ENCODE results near the gene P2RY14. TPM values are rescaled to one million over a fixed set of nuclear protein-coding genes. Genes with fewer than 3 reads are reported as not detected.

P2RY14 gene
- total RNA-seq, 1 donor from 2014 or later = 1.6 TPM

DNA sequence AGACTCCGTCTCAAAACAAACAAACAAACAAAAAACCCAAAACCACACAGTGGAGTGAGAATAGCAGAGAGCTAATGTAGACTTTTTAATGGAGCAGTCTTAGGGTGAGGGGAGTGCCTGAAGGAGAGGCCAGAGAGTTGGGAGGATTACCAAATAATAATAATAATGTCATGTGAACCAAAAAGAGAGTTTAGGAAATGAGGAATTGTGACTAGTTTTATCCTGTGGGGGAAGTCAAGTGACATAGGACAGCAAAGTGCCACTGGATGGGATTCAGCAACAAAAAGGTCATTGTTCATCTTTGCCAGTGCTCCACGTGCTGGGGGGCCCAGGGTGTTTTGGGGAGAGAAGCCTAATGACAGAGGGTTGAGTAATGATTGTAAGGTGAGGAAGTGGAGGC lies 25.4 kb upstream of the P2RY14 start:
- no peak overlapping the region for H3K27ac ChIP-seq (ENCODE audit: low read depth, low read length)
- no peak overlapping the region for H3K9ac ChIP-seq (ENCODE audit: low read depth in 1 of 3, low read length in 3 of 3)
- no peaks in the 10 kb centered on the region for H3K27me3 ChIP-seq (ENCODE audit: control insufficient read depth in 3 of 3, insufficient read depth in 3 of 3, low read length in 3 of 3)
- H3K4me1 ChIP-seq (ENCODE audit: control insufficient read depth in 3 of 3, insufficient read depth in 3 of 3, low read length in 3 of 3) = peaks cover 0 to 2% (median 0%) of the 10 kb centered on the region in 3 donors
- H3K36me3 ChIP-seq (ENCODE audit: control insufficient read depth in 3 of 3, insufficient read depth in 3 of 3, low read length in 3 of 3) = no peaks in the 10 kb centered on the region
- no peaks in the 10 kb centered on the region for H3K9me3 ChIP-seq (ENCODE audit: control insufficient read depth in 3 of 3, low read length in 3 of 3)
- no peak overlapping the region for H3K4me3 ChIP-seq (ENCODE audit: low read length in 3 of 3)

DNA sequence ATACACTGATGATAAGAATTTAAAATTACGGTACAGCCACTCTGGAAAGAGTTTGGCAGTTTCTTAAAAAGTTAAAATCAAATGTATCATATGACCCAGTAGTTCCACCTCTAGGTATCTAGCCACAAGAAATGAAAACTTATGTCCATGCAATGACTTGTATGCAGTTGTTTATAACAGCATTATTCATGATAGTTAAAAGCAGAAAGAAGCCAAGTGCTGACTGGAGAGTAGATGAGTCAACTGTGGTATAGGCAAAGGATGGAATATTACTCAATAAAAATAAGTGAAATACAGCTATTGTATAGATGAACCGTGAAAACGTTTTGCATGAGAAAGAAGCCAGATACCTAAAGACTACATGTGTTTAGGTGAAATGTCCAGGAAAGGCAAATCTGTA lies 23.4 kb upstream of the P2RY14 start:
- Histone ChIP-seq H3K9ac (ENCODE audit: low read depth in 1 of 3, low read length in 3 of 3) (no peak overlapping the region), H3K4me3 (ENCODE audit: low read length in 3 of 3) (no peak overlapping the region), H3K27ac (ENCODE audit: low read depth, low read length) (no peak overlapping the region), H3K36me3 (ENCODE audit: control insufficient read depth in 3 of 3, insufficient read depth in 3 of 3, low read length in 3 of 3) (no peaks in the 10 kb centered on the region), H3K4me1 (ENCODE audit: control insufficient read depth in 3 of 3, insufficient read depth in 3 of 3, low read length in 3 of 3) (peaks cover 0 to 2% (median 0%) of the 10 kb centered on the region in 3 donors), H3K9me3 (ENCODE audit: control insufficient read depth in 3 of 3, low read length in 3 of 3) (no peaks in the 10 kb centered on the region), H3K27me3 (ENCODE audit: control insufficient read depth in 3 of 3, insufficient read depth in 3 of 3, low read length in 3 of 3) (no peaks in the 10 kb centered on the region)

DNA sequence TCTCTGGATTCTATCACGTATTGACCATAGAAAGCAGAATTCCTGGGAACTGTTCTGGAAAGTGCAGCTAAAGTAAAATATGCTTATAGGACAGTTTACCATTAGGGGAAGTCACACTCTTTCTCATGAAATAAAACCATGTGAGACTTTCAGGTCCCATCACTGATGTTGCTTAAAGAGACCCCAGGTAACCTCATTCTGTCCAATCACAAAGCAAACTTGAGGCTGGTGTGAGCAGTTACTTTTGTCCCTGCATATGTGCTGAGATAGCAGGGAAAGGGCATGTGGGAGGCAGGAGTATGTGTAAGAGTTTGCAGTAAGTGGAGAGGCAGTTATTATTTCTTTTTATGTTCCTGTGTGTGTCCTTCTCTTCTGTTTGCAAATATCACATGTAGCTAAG lies 22.2 kb upstream of the P2RY14 start:
- Histone ChIP-seq H3K9me3 (ENCODE audit: control insufficient read depth in 3 of 3, low read length in 3 of 3) (no peaks in the 10 kb centered on the region), H3K4me1 (ENCODE audit: control insufficient read depth in 3 of 3, insufficient read depth in 3 of 3, low read length in 3 of 3) (peaks cover 0 to 2% (median 0%) of the 10 kb centered on the region in 3 donors), H3K27ac (ENCODE audit: low read depth, low read length) (no peak overlapping the region), H3K36me3 (ENCODE audit: control insufficient read depth in 3 of 3, insufficient read depth in 3 of 3, low read length in 3 of 3) (no peaks in the 10 kb centered on the region), H3K9ac (ENCODE audit: low read depth in 1 of 3, low read length in 3 of 3) (no peak overlapping the region), H3K4me3 (ENCODE audit: low read length in 3 of 3) (no peak overlapping the region), H3K27me3 (ENCODE audit: control insufficient read depth in 3 of 3, insufficient read depth in 3 of 3, low read length in 3 of 3) (no peaks in the 10 kb centered on the region)

DNA sequence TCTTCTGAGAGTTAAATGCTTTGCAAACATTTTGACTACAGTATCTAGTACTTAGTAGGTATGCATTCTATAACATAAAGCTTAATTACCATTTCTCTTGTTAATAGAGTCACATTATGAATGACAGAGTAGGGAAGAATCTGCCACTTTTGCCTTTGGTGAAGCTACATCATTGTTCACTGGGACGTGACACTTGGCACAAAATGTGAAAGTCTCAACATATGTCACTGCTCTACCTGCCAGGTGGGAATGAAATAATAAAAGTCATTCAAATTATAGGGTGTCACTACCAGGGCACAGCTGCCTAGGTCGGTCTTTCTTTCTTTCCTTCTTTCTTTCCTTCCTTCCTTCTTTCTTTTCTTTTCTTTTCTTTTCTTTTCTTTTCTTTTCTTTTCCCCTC lies 20.7 kb upstream of the P2RY14 start:
- Histone ChIP-seq H3K27me3 (ENCODE audit: control insufficient read depth in 3 of 3, insufficient read depth in 3 of 3, low read length in 3 of 3) (no peaks in the 10 kb centered on the region), H3K9me3 (ENCODE audit: control insufficient read depth in 3 of 3, low read length in 3 of 3) (no peaks in the 10 kb centered on the region), H3K9ac (ENCODE audit: low read depth in 1 of 3, low read length in 3 of 3) (no peak overlapping the region), H3K27ac (ENCODE audit: low read depth, low read length) (no peak overlapping the region), H3K4me1 (ENCODE audit: control insufficient read depth in 3 of 3, insufficient read depth in 3 of 3, low read length in 3 of 3) (no peaks in the 10 kb centered on the region), H3K36me3 (ENCODE audit: control insufficient read depth in 3 of 3, insufficient read depth in 3 of 3, low read length in 3 of 3) (no peaks in the 10 kb centered on the region), H3K4me3 (ENCODE audit: low read length in 3 of 3) (no peak overlapping the region)

DNA sequence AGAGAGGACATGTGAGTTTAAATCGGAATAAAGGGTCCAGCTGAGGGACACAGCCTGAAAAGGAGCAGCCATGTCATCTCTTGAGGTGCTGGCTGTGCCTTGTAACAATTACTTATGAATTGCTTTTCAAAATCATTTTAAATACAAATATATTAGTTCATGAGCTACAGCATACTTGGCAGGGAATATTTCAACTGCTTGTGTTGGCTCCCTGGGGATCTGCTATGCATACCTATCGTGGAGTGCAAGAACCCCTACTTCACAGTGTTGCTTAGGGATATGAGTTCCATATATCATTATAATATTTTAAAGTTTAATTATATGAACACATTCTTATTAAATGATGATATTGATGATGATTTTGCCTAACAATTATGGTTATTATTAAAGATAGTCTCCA lies 19.1 kb upstream of the P2RY14 start:
- Histone ChIP-seq H3K27me3 (ENCODE audit: control insufficient read depth in 3 of 3, insufficient read depth in 3 of 3, low read length in 3 of 3) (no peaks in the 10 kb centered on the region), H3K36me3 (ENCODE audit: control insufficient read depth in 3 of 3, insufficient read depth in 3 of 3, low read length in 3 of 3) (no peaks in the 10 kb centered on the region), H3K4me1 (ENCODE audit: control insufficient read depth in 3 of 3, insufficient read depth in 3 of 3, low read length in 3 of 3) (no peaks in the 10 kb centered on the region), H3K9me3 (ENCODE audit: control insufficient read depth in 3 of 3, low read length in 3 of 3) (no peaks in the 10 kb centered on the region), H3K9ac (ENCODE audit: low read depth in 1 of 3, low read length in 3 of 3) (no peak overlapping the region), H3K4me3 (ENCODE audit: low read length in 3 of 3) (no peak overlapping the region), H3K27ac (ENCODE audit: low read depth, low read length) (no peak overlapping the region)

DNA sequence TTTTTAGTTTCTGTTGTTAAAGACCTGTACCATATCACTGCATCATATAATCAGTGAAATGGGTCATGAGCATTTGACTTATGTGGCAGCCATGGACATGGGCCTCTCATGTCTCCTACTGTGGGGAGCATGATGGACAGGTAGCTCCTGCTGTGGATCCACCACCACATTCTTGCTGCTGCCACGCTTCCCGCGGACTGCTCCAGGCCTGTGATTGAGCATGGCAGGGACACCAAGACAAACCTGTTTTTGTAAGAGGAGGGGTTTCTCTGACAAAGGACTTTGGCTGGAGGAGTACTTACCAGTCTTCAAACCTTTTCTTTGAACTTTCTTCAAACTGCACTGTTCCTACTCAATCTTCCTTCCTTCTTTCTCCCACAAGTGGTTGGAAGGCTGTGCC lies 17.9 kb upstream of the P2RY14 start:
- H3K4me1 ChIP-seq (ENCODE audit: control insufficient read depth in 3 of 3, insufficient read depth in 3 of 3, low read length in 3 of 3) = no peaks in the 10 kb centered on the region
- H3K9ac ChIP-seq (ENCODE audit: low read depth in 1 of 3, low read length in 3 of 3) = no peak overlapping the region
- no peak overlapping the region for H3K27ac ChIP-seq (ENCODE audit: low read depth, low read length)
- no peaks in the 10 kb centered on the region for H3K9me3 ChIP-seq (ENCODE audit: control insufficient read depth in 3 of 3, low read length in 3 of 3)
- no peak overlapping the region for H3K4me3 ChIP-seq (ENCODE audit: low read length in 3 of 3)
- no peaks in the 10 kb centered on the region for H3K27me3 ChIP-seq (ENCODE audit: control insufficient read depth in 3 of 3, insufficient read depth in 3 of 3, low read length in 3 of 3)
- no peaks in the 10 kb centered on the region for H3K36me3 ChIP-seq (ENCODE audit: control insufficient read depth in 3 of 3, insufficient read depth in 3 of 3, low read length in 3 of 3)

DNA sequence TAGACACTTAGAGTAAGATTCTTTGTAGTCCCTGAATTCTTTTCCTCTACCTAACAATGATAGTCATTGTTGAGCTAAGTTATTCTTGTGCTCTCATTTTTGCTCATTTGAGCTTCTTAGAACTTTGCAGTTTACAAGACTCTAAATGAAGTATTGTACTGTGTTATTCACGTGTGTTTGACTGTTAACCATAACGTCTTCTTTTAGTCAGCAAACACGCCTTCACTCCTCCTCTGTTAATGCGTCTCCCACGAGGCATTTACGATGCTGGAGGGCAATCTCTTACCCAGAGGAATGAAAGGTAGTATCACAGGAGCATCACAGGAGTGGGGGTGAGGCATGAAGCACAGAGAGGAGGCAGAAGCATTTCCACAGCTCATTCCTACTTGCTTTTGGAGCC lies 14.8 kb upstream of the P2RY14 start:
- Histone ChIP-seq H3K27ac (ENCODE audit: low read depth, low read length) (no peak overlapping the region), H3K9me3 (ENCODE audit: control insufficient read depth in 3 of 3, low read length in 3 of 3) (no peaks in the 10 kb centered on the region), H3K27me3 (ENCODE audit: control insufficient read depth in 3 of 3, insufficient read depth in 3 of 3, low read length in 3 of 3) (no peaks in the 10 kb centered on the region), H3K4me3 (ENCODE audit: low read length in 3 of 3) (no peak overlapping the region), H3K36me3 (ENCODE audit: control insufficient read depth in 3 of 3, insufficient read depth in 3 of 3, low read length in 3 of 3) (no peaks in the 10 kb centered on the region), H3K9ac (ENCODE audit: low read depth in 1 of 3, low read length in 3 of 3) (no peak overlapping the region), H3K4me1 (ENCODE audit: control insufficient read depth in 3 of 3, insufficient read depth in 3 of 3, low read length in 3 of 3) (no peaks in the 10 kb centered on the region)

DNA sequence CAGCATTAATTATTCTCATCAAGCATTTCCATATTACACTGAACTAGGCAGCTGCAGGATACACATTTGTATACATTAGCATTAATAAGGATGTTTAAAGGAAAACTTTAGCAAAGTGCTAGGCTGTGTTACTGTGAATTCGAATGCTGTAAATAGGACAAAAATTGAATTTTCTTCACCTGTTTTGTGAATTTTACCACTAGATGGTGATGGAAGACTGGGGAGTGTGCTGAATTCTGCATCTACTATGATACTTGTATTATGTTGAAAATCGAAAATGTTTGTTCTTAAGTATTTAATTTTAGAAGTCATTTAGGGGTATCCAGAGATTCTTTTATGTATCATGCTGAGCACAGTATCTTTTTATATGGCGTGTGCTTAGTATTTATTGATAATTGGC lies 12.3 kb upstream of the P2RY14 start:
- no peaks in the 10 kb centered on the region for H3K9me3 ChIP-seq (ENCODE audit: control insufficient read depth in 3 of 3, low read length in 3 of 3)
- H3K4me1 ChIP-seq (ENCODE audit: control insufficient read depth in 3 of 3, insufficient read depth in 3 of 3, low read length in 3 of 3) = no peaks in the 10 kb centered on the region
- H3K36me3 ChIP-seq (ENCODE audit: control insufficient read depth in 3 of 3, insufficient read depth in 3 of 3, low read length in 3 of 3) = no peaks in the 10 kb centered on the region
- H3K4me3 ChIP-seq (ENCODE audit: low read length in 3 of 3) = no peak overlapping the region
- H3K9ac ChIP-seq (ENCODE audit: low read depth in 1 of 3, low read length in 3 of 3) = no peak overlapping the region
- H3K27ac ChIP-seq (ENCODE audit: low read depth, low read length) = no peak overlapping the region
- H3K27me3 ChIP-seq (ENCODE audit: control insufficient read depth in 3 of 3, insufficient read depth in 3 of 3, low read length in 3 of 3) = no peaks in the 10 kb centered on the region

DNA sequence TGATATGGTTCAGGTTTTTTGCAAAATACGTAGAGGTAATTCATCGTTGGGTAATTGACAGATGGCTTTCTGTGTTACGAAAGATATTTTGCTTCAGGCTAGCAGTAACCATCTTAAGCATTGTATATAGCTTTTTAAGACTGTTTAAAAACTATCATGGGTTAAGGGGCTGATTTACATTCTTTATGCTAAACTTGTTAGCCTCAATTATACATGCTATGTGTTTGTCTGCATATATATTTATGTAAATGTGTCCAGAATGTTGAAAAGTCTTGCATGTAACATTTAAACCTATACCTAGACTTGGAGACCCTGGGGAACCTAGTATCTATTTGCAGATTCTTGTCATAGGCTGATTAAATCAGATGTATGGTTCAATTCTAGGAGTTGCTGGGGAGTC lies 11.1 kb upstream of the P2RY14 start:
- Histone ChIP-seq H3K36me3 (ENCODE audit: control insufficient read depth in 3 of 3, insufficient read depth in 3 of 3, low read length in 3 of 3) (no peaks in the 10 kb centered on the region), H3K9ac (ENCODE audit: low read depth in 1 of 3, low read length in 3 of 3) (no peak overlapping the region), H3K4me1 (ENCODE audit: control insufficient read depth in 3 of 3, insufficient read depth in 3 of 3, low read length in 3 of 3) (no peaks in the 10 kb centered on the region), H3K27me3 (ENCODE audit: control insufficient read depth in 3 of 3, insufficient read depth in 3 of 3, low read length in 3 of 3) (no peaks in the 10 kb centered on the region), H3K9me3 (ENCODE audit: control insufficient read depth in 3 of 3, low read length in 3 of 3) (no peaks in the 10 kb centered on the region), H3K27ac (ENCODE audit: low read depth, low read length) (no peak overlapping the region), H3K4me3 (ENCODE audit: low read length in 3 of 3) (no peak overlapping the region)

DNA sequence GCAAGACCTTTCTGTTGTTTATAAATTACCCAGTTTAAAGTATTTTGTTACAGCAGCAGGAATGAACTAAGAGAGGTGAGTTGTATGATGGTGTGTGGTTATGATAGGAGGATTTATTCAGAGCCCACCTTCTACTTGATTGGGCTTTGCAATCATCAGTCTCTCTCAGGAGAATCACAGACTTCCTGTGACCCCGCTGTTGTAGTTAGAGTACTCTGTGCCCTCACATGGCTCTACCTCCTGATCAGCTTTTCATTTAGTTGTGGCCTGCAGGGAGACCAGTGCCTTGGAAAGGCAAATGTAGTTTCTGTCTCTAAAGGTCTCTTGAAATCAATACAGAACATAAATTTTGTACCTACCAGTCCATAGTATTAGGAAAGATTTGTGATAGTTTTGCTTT lies 7.6 kb upstream of the P2RY14 start:
- H3K27me3 ChIP-seq (ENCODE audit: control insufficient read depth in 3 of 3, insufficient read depth in 3 of 3, low read length in 3 of 3) = no peaks in the 10 kb centered on the region
- H3K9ac ChIP-seq (ENCODE audit: low read depth in 1 of 3, low read length in 3 of 3) = no peak overlapping the region
- H3K4me3 ChIP-seq (ENCODE audit: low read length in 3 of 3) = no peak overlapping the region

DNA sequence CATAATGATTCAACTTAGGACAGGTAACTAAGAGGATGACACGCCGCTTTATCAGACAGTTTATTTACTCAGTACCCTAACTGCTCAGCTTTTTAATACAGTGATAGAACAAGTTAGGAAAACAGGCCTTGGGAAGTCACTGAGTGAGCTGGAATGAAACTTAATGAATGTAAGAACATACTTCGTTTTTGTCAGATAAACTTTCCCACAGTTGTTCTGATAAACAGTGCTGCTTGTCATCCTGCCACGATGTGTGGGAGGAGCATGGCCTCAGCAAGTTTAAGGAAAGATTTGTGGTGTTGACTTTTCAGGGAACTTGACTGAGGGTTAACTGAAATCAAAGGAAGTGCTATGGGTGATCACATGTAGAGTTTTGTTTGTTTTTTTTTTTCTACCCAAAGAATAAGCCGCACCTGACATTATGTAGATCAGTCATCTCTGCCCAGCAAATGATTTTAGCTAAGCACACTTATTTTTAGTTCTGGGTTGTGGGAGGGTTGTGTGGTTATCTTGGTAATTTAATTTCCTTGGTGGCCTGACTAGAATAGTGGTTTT lies 5.6 kb upstream of the P2RY14 start:
- Histone ChIP-seq H3K36me3 (ENCODE audit: control insufficient read depth in 3 of 3, insufficient read depth in 3 of 3, low read length in 3 of 3) (no peaks in the 10 kb centered on the region), H3K9ac (ENCODE audit: low read depth in 1 of 3, low read length in 3 of 3) (no peak overlapping the region), H3K4me1 (ENCODE audit: control insufficient read depth in 3 of 3, insufficient read depth in 3 of 3, low read length in 3 of 3) (no peaks in the 10 kb centered on the region), H3K27ac (ENCODE audit: low read depth, low read length) (no peak overlapping the region), H3K27me3 (ENCODE audit: control insufficient read depth in 3 of 3, insufficient read depth in 3 of 3, low read length in 3 of 3) (no peaks in the 10 kb centered on the region), H3K4me3 (ENCODE audit: low read length in 3 of 3) (no peak overlapping the region), H3K9me3 (ENCODE audit: control insufficient read depth in 3 of 3, low read length in 3 of 3) (no peaks in the 10 kb centered on the region)

More for the DNA sequence above, 7.6 kb upstream of the P2RY14 start:
- H3K27ac ChIP-seq (ENCODE audit: low read depth, low read length) = no peak overlapping the region
- H3K9me3 ChIP-seq (ENCODE audit: control insufficient read depth in 3 of 3, low read length in 3 of 3) = no peaks in the 10 kb centered on the region
- H3K36me3 ChIP-seq (ENCODE audit: control insufficient read depth in 3 of 3, insufficient read depth in 3 of 3, low read length in 3 of 3) = no peaks in the 10 kb centered on the region
- no peaks in the 10 kb centered on the region for H3K4me1 ChIP-seq (ENCODE audit: control insufficient read depth in 3 of 3, insufficient read depth in 3 of 3, low read length in 3 of 3)
